NCI-H2171 treated with DMSO at 0.1 percent for 48 hours (cell line): ENCODE measurements around the gene CHN1.

Experiments used
- DNase-seq: peaks from one replicate; lab custom pipeline; 2025; lab: John Stamatoyannopoulos, UW

CHN1 gene

DNA sequence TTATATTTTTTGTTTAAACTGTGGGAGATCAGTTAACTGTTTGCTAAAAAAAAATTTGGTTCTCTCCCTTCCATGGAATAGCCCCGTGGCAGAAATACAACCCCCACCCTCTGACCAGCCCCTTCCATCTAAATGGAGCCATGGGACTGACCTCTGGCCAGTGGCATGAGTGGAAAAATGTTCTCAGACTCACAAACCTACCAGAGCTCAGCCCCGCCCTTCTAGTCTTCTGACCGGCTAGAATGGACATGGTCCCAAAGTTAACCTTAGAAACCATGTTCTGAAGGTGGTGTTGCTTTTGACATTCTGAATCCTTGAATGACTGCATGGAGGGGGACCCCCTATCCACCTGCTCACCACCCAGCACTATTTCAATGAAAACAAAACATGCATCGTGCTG, 239.6 kb downstream of the CHN1 start:
- no peak for DNase-seq

DNA sequence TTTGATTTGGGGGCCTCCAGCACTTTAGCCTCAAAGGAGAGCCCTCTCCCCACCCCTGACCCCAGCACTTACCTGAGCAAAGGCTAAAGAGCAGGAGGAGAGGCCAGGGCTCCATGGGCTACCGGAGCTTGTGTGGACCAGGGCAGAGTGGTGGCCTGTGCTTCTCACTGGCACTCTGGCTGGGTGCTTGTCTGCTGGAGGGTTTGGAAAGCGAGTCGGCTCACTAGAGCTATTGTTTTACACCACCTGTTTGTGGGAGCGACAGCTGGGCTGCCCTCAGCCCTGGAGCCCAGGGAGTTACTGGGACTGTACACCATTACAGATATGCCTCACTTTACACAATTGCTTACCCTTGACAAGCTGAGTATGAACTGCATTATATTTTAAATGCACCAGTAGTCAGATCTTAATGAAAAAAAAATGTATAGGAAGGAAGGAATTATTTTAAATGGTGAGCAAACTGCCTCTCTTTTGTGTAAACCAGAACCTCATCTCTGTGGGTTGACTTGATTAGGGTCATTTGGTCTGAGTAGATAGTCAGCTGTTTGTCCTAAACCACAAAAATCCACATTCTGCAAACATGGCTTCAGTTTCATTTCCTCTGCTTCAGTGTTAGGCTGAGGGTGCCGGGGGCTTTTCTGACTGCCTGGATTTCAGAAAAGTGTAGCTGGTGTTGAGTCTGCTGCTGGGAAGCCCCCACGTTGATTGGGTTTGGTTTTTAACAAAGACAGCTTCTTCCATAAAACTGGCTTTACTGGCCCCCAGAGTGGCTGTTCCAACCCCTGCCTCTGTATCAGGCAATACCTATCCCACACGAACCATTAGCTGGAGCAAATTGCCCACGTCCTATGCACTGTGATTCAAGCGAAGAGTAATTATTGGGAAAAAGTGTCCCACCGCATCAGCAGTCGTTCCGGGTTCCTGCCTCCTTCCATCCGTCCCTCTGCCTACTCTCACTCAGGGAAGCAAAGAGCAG, 240.6 kb downstream of the CHN1 start, which contains the start of gene CHRNA1:
Gene CHRNA1, minus strand, starts transcription at position 193 of the 976 bp plus-strand sequence. Its CDS starts 78 bp downstream, at position 115.
- peak; percentile 89 for DNase-seq

DNA sequence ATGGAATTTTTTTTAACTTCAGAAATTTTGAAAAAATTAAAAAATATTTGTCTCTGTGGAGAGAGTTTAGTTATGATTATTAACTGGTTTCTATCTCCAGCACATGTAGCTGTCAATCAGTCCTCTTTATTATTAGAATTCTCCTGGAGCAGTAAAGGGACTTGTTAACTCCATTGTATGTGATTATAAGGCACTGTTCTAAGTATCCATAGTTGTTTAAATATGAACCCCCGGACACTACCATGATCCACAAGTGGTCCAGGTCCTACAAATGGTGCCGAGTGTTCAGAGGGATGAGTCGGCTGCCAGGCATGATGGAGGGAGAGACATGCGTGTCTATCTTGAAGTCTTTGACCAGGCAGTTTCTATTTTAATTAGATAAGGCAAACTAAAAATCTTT, 241.4 kb downstream of the CHN1 start:
- no peak for DNase-seq

DNA sequence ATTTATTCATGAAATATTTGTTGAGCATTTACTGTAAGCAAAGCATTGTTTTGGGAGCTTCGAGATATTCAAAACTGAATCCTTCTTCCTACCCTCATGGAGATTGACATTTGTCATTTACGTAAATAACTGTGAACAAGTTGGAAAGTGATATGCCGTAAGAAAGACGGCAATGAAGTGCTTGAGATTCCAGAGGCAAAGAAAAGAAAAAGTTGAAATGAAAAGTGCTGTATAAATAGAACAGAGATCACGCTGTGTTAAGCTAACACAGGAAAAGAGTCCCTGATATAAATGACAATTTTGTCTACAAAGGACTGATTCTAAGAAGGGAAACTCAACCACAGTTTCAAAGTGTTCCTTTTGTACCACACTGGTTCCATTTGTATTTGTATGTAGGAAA, 242.7 kb downstream of the CHN1 start:
- DNase-seq, result no peak

DNA sequence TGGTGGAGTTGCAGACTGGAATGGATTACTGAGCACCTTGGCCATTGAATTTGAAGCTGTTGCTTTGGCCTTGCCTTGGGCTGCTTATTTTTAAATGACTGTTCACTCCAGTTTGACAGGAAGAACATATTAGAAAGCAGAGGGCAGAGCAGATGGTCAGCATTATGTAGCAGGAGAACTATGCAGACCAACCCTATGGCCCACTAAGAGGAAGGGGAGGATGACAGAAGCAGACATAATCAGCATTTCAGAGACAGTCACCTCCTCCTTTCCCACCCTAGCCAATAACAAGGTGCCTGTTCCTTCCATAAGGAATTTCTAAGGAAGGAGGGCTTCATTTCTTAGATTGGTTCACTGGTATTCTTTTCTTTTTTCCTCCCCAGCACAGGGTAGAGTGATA, 243.3 kb downstream of the CHN1 start:
- DNase-seq, result no peak

DNA sequence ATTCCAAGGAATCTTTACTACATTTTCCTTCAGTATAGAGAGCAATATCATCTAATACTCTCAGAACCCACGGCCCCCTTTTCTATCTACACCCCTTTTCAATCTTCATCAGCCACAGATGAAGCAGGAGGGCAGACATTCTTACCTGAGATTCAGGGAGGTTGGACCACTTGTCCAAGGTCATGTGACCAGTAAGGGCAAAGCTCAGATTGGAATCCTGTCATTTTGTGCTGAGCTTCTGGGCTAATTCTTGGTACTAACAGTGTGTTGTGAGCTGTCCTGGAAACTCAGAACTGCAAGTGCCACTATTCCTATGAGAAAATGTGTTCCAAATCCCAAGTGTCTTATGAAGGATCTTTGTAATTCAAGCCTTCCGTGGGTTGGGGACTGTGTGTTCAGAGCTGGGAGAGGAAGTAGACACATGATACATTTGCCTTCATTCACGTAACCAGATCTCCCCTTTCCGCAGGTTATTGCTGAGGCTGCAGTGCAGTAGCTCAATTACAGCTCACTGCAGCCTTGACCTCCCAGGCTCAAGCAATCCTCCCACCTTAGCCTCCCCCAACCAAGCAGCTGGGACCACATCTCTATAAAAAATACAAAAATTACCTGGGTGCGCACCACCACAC, 244.2 kb downstream of the CHN1 start:
- DNase-seq, result peak; percentile 96

DNA sequence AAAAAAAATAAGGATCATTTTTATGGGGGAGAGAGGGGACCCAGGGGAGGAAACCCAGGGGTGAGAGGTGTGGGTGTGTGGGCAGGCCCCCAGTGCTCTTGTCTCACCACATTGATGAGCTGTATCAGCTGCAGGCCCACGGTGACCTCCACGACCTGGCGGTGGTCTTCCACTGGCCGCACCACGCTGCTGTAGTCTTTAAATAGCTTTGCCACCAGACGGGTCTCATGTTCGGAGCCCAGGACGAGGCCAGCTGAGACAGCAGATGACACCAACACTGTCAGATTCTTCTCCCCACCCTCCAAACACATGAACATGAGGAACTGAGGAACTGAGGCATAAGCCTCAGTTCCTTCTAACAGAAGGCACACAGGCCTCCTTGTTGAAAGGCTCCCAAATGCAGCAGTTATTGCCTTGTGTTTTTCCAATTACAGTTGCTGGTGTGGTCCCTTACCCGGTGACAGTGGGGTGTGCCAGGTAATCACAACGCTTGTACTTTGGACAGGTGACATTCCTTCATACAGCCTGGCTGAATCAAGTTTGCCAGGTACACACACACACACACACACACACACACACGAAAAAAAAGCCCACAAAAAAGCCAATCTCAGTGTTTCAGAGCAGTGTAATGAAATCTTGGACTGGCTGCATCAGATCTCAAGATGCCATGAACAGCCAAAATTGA, 245.7 kb downstream of the CHN1 start:
- no peak for DNase-seq

DNA sequence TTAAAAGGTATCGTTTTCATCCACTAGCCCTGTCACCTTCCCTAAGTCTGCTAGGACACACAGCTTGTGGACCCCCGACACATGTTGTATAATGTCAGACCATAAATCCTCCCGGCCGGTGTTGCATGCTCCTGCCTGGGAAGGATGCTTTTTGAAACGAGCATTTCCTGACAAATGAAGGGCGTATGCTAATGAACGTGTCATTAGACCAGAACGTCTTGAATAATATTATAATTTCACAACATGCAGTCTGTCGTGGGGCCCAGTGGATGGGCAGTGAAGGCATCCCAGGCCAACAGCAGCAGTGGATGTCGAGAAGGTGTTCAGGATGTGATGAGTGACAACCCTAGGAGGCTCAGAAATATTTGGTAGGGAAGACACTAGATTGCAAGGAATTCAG, 248.4 kb downstream of the CHN1 start:
- DNase-seq, result no peak

DNA sequence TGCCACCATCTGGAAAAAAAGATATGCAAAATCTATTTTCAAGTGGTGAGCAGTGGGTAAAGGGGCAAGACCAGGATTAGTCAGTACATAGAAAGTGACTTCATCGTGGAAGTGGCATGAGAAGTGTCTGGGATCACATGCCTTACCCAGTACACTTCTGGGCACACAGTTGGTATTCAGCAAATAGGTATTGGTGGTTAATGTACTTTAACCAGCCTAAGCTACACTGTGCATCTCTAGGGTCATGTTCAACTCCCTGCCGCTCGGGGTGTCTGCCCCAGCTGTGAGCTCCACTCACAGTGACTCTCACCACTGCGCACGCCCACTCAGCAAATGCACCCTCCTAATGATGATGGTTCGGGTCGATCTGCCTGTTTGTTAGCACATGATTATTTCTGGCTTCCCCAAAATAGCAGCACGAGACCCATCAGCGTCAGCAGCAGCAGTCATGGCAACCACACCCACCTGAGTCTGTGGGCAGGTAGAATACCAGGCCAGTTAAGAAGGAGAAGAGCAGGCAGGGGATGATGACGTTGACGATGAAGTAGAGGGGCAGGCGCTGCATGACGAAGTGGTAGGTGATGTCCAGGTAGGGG, 252.0 kb downstream of the CHN1 start:
- DNase-seq, result no peak

DNA sequence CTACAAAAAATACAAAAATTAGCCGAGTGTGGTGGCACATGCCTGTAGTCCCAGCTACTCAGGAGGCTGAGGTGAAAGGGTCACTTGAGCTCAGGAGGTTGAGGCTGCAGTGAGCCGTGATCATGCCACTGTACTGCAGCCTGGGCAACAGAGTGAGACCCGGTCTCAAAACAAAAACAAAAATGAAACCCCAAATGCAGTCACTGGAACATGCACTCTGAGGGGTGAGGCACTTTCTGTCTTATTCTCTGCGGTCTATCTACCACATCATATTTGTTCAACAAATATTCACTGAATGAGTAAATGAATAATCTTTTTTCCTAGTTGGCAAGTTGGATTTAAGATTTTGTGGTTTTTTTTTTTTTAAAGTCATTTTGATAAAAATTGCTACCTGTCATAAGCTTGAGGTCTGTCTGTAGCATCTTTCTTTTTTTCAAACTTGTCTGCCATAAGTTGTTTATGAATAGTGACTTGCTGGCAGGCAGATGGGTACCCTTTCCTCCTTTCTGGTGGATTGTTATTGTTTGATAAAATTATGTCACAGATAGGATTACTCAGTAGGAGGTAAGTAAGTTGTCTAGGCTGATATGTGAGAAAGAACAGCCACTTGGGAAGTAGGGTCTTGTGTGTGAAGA, 252.7 kb downstream of the CHN1 start:
- peak; percentile 31 for DNase-seq

DNA sequence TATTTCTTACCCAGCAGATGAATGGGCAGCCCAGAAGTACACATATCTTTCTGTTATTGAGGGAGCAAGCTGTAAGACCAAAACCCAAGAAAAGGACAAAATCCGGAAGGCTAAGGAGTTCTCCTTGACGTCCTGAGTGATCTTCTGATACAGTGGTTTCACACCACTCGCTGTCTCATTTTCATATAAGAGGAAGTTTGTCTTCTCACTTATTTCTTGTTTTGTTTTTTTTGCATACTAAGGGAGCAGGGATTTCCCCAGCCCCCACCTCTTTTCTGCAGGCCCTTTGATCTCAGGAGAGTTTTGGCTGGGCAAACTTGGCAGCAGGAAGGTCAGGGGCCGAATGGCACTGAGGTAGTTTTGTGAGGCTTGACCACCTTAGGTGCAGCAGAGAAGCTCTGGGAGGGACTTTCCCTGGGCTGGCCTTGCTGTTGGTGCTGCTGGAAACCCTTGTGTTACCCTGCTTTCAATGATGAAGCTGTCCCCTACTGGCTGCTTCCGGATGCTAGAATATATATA, 254.2 kb downstream of the CHN1 start:
- DNase-seq, result no peak

DNA sequence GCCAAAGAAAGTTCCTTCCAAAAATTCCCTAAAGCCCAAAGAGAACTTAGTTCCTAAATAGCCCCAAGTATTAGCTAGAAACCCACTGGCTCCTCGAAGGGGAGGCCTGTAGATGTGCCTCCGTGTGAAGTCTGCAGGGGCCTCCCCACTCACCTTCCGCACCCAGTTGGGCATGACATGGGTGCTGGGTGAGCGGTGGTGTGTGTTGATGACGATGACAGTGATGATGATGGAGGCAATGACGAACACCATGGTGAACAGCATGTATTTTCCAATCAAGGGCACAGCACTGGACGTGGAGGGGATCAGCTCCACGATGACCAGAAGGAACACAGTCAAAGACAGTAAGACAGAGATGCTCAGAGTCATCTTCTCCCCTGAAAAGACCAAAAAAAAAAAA, 255.4 kb downstream of the CHN1 start:
- no peak for DNase-seq

DNA sequence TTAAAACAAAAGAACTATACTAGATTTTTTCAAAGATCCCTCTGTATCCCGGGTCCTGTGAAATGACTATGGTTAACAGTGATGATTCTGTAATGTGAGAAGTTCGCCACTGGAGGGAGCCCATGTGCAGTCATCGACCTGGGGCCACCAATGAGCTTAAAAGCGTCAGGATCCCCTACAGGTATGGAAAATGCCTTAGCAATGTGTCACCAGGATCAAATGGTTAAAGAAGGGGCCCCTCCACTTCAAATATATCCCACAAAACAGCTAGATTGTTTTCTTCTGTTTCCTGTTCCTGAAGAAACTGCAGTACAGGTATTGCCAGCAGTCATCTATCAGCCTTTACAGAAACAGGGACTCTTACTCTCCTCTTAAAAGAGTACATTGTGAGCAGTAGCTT, 256.2 kb downstream of the CHN1 start:
- DNase-seq, result peak; percentile 77
